CD14-positive monocyte (primary cell): ENCODE measurements around the gene SPDL1. TPM values are rescaled to one million over a fixed set of nuclear protein-coding genes. Genes with fewer than 3 reads are reported as not detected.

ENCODE experiments used
- DNase-seq, 3 donors: peaks; one replicate each; pipeline ENCODE4 v3.0.0-alpha.2; 2011 to 2022
- H2AFZ ChIP-seq: 2 replicates; pipeline ENCODE4 v1.6.0; 2012; ENCODE audit warnings: mild to moderate bottlenecking, low read depth, low read length, inconsistent platforms; ENCODE audit not compliant: insufficient read depth, poor library complexity, severe bottlenecking
- H3K27ac ChIP-seq, 2 donors: 1 replicate in 1 of 2; 2 replicates in 1 of 2; pipeline ENCODE4 v1.5.1; 2012 to 2013; ENCODE audit warnings: low read length in 2 of 2, control low read depth in 1 of 2, inconsistent platforms in 1 of 2, low read depth in 1 of 2, mild to moderate bottlenecking in 1 of 2
- H3K27me3 ChIP-seq, 2 donors: one replicate each; pipeline versions ENCODE4 v1.6.0 to v1.6.1; 2011 to 2013; ENCODE audit warnings: low read length in 2 of 2; ENCODE audit not compliant: control insufficient read depth in 2 of 2, insufficient read depth in 2 of 2
- H3K36me3 ChIP-seq, 2 donors: replicated peaks in 1 of 2; 1 replicate in 1 of 2; 2 replicates in 1 of 2; pipeline versions ENCODE4 v1.5.1 to v1.6.1; 2012 to 2013; ENCODE audit warnings: low read length in 2 of 2, control low read depth in 1 of 2, inconsistent platforms in 1 of 2, mild to moderate bottlenecking in 1 of 2; ENCODE audit not compliant: insufficient read depth in 2 of 2, control insufficient read depth in 1 of 2
- H3K4me1 ChIP-seq, 2 donors: 1 replicate in 1 of 2; 2 replicates in 1 of 2; pipeline versions ENCODE4 v1.5.1 to v1.6.1; 2012 to 2013; ENCODE audit warnings: low read length in 2 of 2, control low read depth in 1 of 2, inconsistent platforms in 1 of 2, mild to moderate bottlenecking in 1 of 2, moderate library complexity in 1 of 2; ENCODE audit not compliant: insufficient read depth in 2 of 2, control insufficient read depth in 1 of 2
- H3K4me2 ChIP-seq: replicated peaks from 2 replicates; pipeline ENCODE3; 2012; ENCODE audit warnings: low read length, moderate library complexity, mild to moderate bottlenecking; ENCODE audit not compliant: poor library complexity, severe bottlenecking; ENCODE audit errors: extremely low read depth
- H3K4me3 ChIP-seq, 3 experiments: fragments of 200-600 bp in 1 of 3; sonication (generic) in 1 of 3; replicated peaks in 1 of 3; 1 replicate in 2 of 3; 2 replicates in 1 of 3; pipeline ENCODE4 v1.5.1; 2011 to 2013; ENCODE audit warnings: low read length in 3 of 3, mild to moderate bottlenecking in 3 of 3, control low read depth in 2 of 3, low read depth in 2 of 3, inconsistent platforms in 1 of 3, moderate library complexity in 1 of 3
- H3K79me2 ChIP-seq: 2 replicates; pipeline ENCODE4 v1.6.0; 2012; ENCODE audit warnings: mild to moderate bottlenecking, control low read depth, inconsistent platforms, low read length, moderate library complexity; ENCODE audit not compliant: insufficient read depth
- H3K9ac ChIP-seq: 2 replicates; pipeline ENCODE4 v1.6.0; 2017; ENCODE audit warnings: low read length, mild to moderate bottlenecking; ENCODE audit not compliant: insufficient read depth, poor library complexity, severe bottlenecking
- H3K9me3 ChIP-seq, 2 donors: replicated peaks in 1 of 2; 1 replicate in 1 of 2; 2 replicates in 1 of 2; pipeline versions ENCODE4 v1.5.1 to v1.6.1; 2012 to 2013; ENCODE audit warnings: low read length in 2 of 2, control low read depth in 1 of 2; ENCODE audit not compliant: control insufficient read depth in 1 of 2, insufficient read depth in 1 of 2
- H4K20me1 ChIP-seq: 2 replicates; pipeline ENCODE4 v1.6.0; 2012; ENCODE audit warnings: mild to moderate bottlenecking, low read length, control low read depth, moderate library complexity; ENCODE audit not compliant: insufficient read depth
- H3K27ac Mint-ChIP-seq, 7 donors: one replicate each; pipeline ENCODE4 v1.8.0; 2020; ENCODE audit warnings: mild to moderate bottlenecking in 7 of 7, mixed read lengths in 7 of 7, moderate library complexity in 6 of 7, inconsistent platforms in 2 of 7
- H3K27me3 Mint-ChIP-seq, 3 donors: one replicate each; pipeline ENCODE4 v1.8.0; 2021 to 2022; ENCODE audit warnings: low read depth in 3 of 3, mild to moderate bottlenecking in 3 of 3, mixed read lengths in 3 of 3, moderate library complexity in 3 of 3, inconsistent platforms in 1 of 3
- H3K36me3 Mint-ChIP-seq, 2 donors: one replicate each; pipeline ENCODE4 v1.8.0; 2020; ENCODE audit warnings: mixed read lengths in 2 of 2, inconsistent platforms in 1 of 2, mild to moderate bottlenecking in 1 of 2
- H3K4me1 Mint-ChIP-seq: one replicate; pipeline ENCODE4 v1.8.0; 2020; ENCODE audit warnings: mild to moderate bottlenecking, mixed read lengths
- H3K4me3 Mint-ChIP-seq, 2 donors: one replicate each; pipeline ENCODE4 v1.8.0; 2020; ENCODE audit warnings: mild to moderate bottlenecking in 2 of 2, mixed read lengths in 2 of 2, moderate library complexity in 1 of 2
- H3K9me3 Mint-ChIP-seq, 7 donors: one replicate each; pipeline ENCODE4 v1.8.0; 2020 to 2022; ENCODE audit warnings: mixed read lengths in 7 of 7, mild to moderate bottlenecking in 6 of 7, moderate library complexity in 6 of 7, inconsistent platforms in 2 of 7
- CTCF ChIP-seq: fragments of 200-600 bp; IDR thresholded peaks from one replicate; pipeline ENCODE4 v1.8.0; 2022; ENCODE audit warnings: antibody characterized with exemption, mild to moderate bottlenecking
- WGBS: methylation state at CpG from one replicate; pipeline ENCODE4 v1.1.5; 2013; ENCODE audit warnings: missing lambda C conversion rate; ENCODE audit not compliant: insufficient coverage; 5-methylcytosine and 5-hydroxymethylcytosine counted together
- intact Hi-C, 2 donors: fragments of 100-400 bp; cut with micrococcal nuclease; formaldehyde crosslinking; loops; one replicate each; pipeline versions ENCODE4 v1.15.0 to v1.15.1; 2023
- polyA plus RNA-seq, 3 donors: library from polyadenylated mRNA; depleted of rRNA in 1 of 3; unstranded in 2 of 3; stranded (reverse) in 1 of 3; fragments of 300-500 nt in 2 of 3; fragments of >200 nt in 1 of 3; fragmentation: Illumina TruSeq in 2 of 3; gene quantifications; 1 replicate in 2 of 3; 2 replicates in 1 of 3; pipeline ENCODE4 v1.2.3, GENCODE V29; 2012 to 2021

The SPDL1 gene
- polyA plus RNA-seq, 3 donors = 1.4 to 1.6 (median 1.6) TPM

GRCh38 chr5:169636477-169637084 is 53.0 kb downstream of the SPDL1 start:
- H2AFZ ChIP-seq = peak overlapping the region; percentile 88
- peaks cover 49 to 54% of the 10 kb centered on the region in 2 donors for H3K4me1 ChIP-seq
- peaks cover 2 to 25% of the 10 kb centered on the region in 2 donors for H3K36me3 ChIP-seq
- H3K4me3 ChIP-seq = peak overlapping the region; percentile 48 to 97 (median 89)
- no peaks in the 10 kb centered on the region for H3K27me3 ChIP-seq
- intact Hi-C loops = loop anchor here (2.0 to 5.0 kb wide), 3 partner anchors 20 to 54 kb away; partner anchors contain the start of gene SPDL1 (in 2 of the 2)
- WGBS = 59% methylated on average over 21 of the region's 23 CpGs
- DNase-seq = no peak
- peaks cover 4% of the 10 kb centered on the region in 2 donors for H3K9me3 ChIP-seq
- H3K27me3 Mint-ChIP-seq = peaks cover 0 to 2% (median 0%) of the 10 kb centered on the region in 3 donors
- no peak for TF ChIP-seq CTCF
- peaks cover 21 to 25% of the 10 kb centered on the region in 2 donors for H3K36me3 Mint-ChIP-seq
- H3K9me3 Mint-ChIP-seq = peaks cover 0 to 9% (median 6%) of the 10 kb centered on the region in 7 donors
- H3K4me2 ChIP-seq = peak overlapping the region; percentile 87
- peak overlapping the region; percentile 92 to 99 (median 96) for H3K27ac Mint-ChIP-seq
- peak overlapping the region; percentile 99 for H3K9ac ChIP-seq
- peaks cover 38% of the 10 kb centered on the region for H4K20me1 ChIP-seq
- H3K79me2 ChIP-seq = peaks cover 54% of the 10 kb centered on the region
- H3K4me1 Mint-ChIP-seq = peaks cover 51% of the 10 kb centered on the region
- peak overlapping the region; percentile 97 for H3K27ac ChIP-seq
- peak overlapping the region; percentile 88 to 94 for H3K4me3 Mint-ChIP-seq

- H3K36me3 ChIP-seq = peaks cover 2 to 27% of the 10 kb centered on the region in 2 donors
- Mint-ChIP-seq H3K36me3 (peaks cover 24 to 25% of the 10 kb centered on the region in 2 donors), H3K9me3 (peaks cover 0 to 9% (median 6%) of the 10 kb centered on the region in 7 donors), H3K27me3 (peaks cover 0 to 2% (median 0%) of the 10 kb centered on the region in 3 donors), H3K4me3 (peak within 1 kb of the TSS; percentile 88 to 94), H3K4me1 (peaks cover 55% of the 10 kb centered on the region), H3K27ac (peak within 1 kb of the TSS; percentile 94 to 99 (median 96))
- peak within 1 kb of the TSS; percentile 99 for H3K9ac ChIP-seq
- WGBS = under 1% methylated on average over 39 of the region's 42 CpGs
- H4K20me1 ChIP-seq = peaks cover 44% of the 10 kb centered on the region
- H3K27me3 ChIP-seq = no peaks in the 10 kb centered on the region
- DNase-seq = peak; percentile 81 to 82 (median 82)
- H2AFZ ChIP-seq = peak within 1 kb of the TSS; percentile 88
- H3K27ac ChIP-seq = peak within 1 kb of the TSS; percentile 97
- peaks cover 55 to 59% of the 10 kb centered on the region in 2 donors for H3K4me1 ChIP-seq
- H3K79me2 ChIP-seq = peaks cover 59% of the 10 kb centered on the region
- H3K4me2 ChIP-seq = peak within 1 kb of the TSS; percentile 87
- TF ChIP-seq CTCF = no peak
- H3K4me3 ChIP-seq = peak within 1 kb of the TSS; percentile 48 to 97 (median 89)
- peaks cover 4% of the 10 kb centered on the region in 2 donors for H3K9me3 ChIP-seq
- intact Hi-C loops = loop anchor here (2.0 to 5.0 kb wide), 3 partner anchors 20 to 55 kb away; partner anchors contain the start of gene SPDL1 (in 2 of the 2)
Measured at GRCh38 chr5:169637085-169637548, 53.5 kb downstream of the SPDL1 start, which contains the start of gene DOCK2. Gene DOCK2, plus strand, starts transcription at chr5:169637275. Its CDS starts 52 bp downstream, at chr5:169637327.
